IMR-90 (cell line): ENCODE measurements around the gene PHF5A. TPM values are rescaled to one million over a fixed set of nuclear protein-coding genes. Genes with fewer than 3 reads are reported as not detected.
A peak's percentile ranks its signal among the peaks of the same experiment; 100 is the strongest.

ENCODE experiments used
- ATAC-seq: fragments of 200-7000 bp; cut with Tn5 transposase; 2 replicates; pipeline ENCODE4 v1.9.1; 2020; ENCODE audit warnings: low read depth, mild to moderate bottlenecking, moderate library complexity
- BruUV-seq: library from RNA; stranded (reverse); fragments of 400-500 nt; replicated peaks from 2 replicates; lab custom pipeline; 2021; lab: Mats Ljungman, UMichigan
- CTCF ChIA-PET: fragments of 300-600 bp; formaldehyde crosslinking; extraction: SDS; loops from one replicate; lab custom pipeline; 2021; ENCODE audit warnings: antibody characterized with exemption; lab: Yijun Ruan, JAX
- POLR2A ChIA-PET: fragments of 300-600 bp; sonication (Branson Sonifier 250); formaldehyde crosslinking; loops from one replicate; lab custom pipeline; 2022; ENCODE audit warnings: antibody characterized with exemption; ENCODE audit not compliant: unreplicated experiment; lab: Charles Lee
- DNase-seq: peaks from one replicate; pipeline ENCODE4 v3.0.0; 2013
- H2AFZ ChIP-seq: replicated peaks from 2 replicates; pipeline ENCODE3; 2013; ENCODE audit warnings: low read length, mild to moderate bottlenecking; ENCODE audit not compliant: poor library complexity
- H2AK5ac ChIP-seq: 2 replicates; pipeline ENCODE4 v1.6.1; 2013; ENCODE audit warnings: low read depth, low read length, inconsistent platforms
- H2AK9ac ChIP-seq: replicated peaks from 2 replicates; pipeline ENCODE3; 2013; ENCODE audit warnings: mild to moderate bottlenecking, low read depth, low read length, moderate library complexity; ENCODE audit not compliant: poor library complexity
- H2BK120ac ChIP-seq: 2 replicates; pipeline ENCODE4 v1.6.1; 2013; ENCODE audit warnings: low read depth, low read length, inconsistent platforms
- H2BK15ac ChIP-seq: 3 replicates; pipeline ENCODE4 v1.6.1; 2013; ENCODE audit warnings: low read depth, low read length, inconsistent platforms
- H2BK20ac ChIP-seq: 2 replicates; pipeline ENCODE4 v1.6.1; 2013; ENCODE audit warnings: low read depth, mild to moderate bottlenecking, inconsistent platforms, low read length, moderate library complexity
- H2BK5ac ChIP-seq: 2 replicates; pipeline ENCODE4 v1.6.1; 2013; ENCODE audit warnings: mild to moderate bottlenecking, low read depth, low read length, inconsistent platforms; ENCODE audit not compliant: poor library complexity, severe bottlenecking
- H3K14ac ChIP-seq: replicated peaks from 2 replicates; pipeline ENCODE4 v1.6.1; 2013; ENCODE audit warnings: low read depth, low read length, inconsistent platforms
- H3K18ac ChIP-seq: 2 replicates; pipeline ENCODE4 v1.6.1; 2013; ENCODE audit warnings: low read depth, low read length, control low read depth
- H3K23ac ChIP-seq: 2 replicates; pipeline ENCODE4 v1.6.1; 2013; ENCODE audit warnings: low read depth, low read length, inconsistent platforms
- H3K27ac ChIP-seq: 2 replicates; pipeline ENCODE4 v1.5.1; 2013; ENCODE audit warnings: mild to moderate bottlenecking, control low read depth, low read length; ENCODE audit not compliant: insufficient read depth
- H3K27me3 ChIP-seq: 2 replicates; pipeline ENCODE4 v1.6.1; 2013; ENCODE audit warnings: low read length; ENCODE audit not compliant: control insufficient read depth, insufficient read depth
- H3K36me3 ChIP-seq: 2 replicates; pipeline ENCODE4 v1.6.1; 2013; ENCODE audit warnings: low read length, mixed read lengths; ENCODE audit not compliant: control insufficient read depth, insufficient read depth
- H3K4ac ChIP-seq: 2 replicates; pipeline ENCODE4 v1.6.1; 2013; ENCODE audit warnings: low read depth, low read length, inconsistent platforms
- H3K4me1 ChIP-seq: 2 replicates; pipeline ENCODE4 v1.6.1; 2013; ENCODE audit warnings: low read length, mixed read lengths; ENCODE audit not compliant: control insufficient read depth, insufficient read depth
- H3K4me2 ChIP-seq: 2 replicates; pipeline ENCODE4 v1.6.1; 2013; ENCODE audit warnings: low read depth, mild to moderate bottlenecking, control low read depth, low read length, moderate library complexity
- H3K4me3 ChIP-seq: 2 replicates; pipeline ENCODE4 v1.5.1; 2013; ENCODE audit warnings: low read depth, mild to moderate bottlenecking, control low read depth, low read length, moderate library complexity; ENCODE audit not compliant: insufficient read depth
- H3K56ac ChIP-seq: 2 replicates; pipeline ENCODE4 v1.6.1; 2013; ENCODE audit warnings: low read length, inconsistent platforms; ENCODE audit not compliant: insufficient read depth; ENCODE audit errors: extremely low read depth
- H3K79me1 ChIP-seq, 2 experiments: 2 replicates each; pipeline ENCODE4 v1.6.1; 2013; ENCODE audit warnings: low read length in 2 of 2, inconsistent platforms in 1 of 2, low read depth in 1 of 2
- H3K9ac ChIP-seq: 2 replicates; pipeline ENCODE4 v1.6.1; 2013; ENCODE audit warnings: low read depth, low read length, control low read depth
- H3K9me1 ChIP-seq: 2 replicates; pipeline ENCODE4 v1.6.1; 2013; ENCODE audit warnings: low read length, inconsistent platforms; ENCODE audit not compliant: insufficient read depth
- H3K9me3 ChIP-seq: 2 replicates; pipeline ENCODE4 v1.6.1; 2013; ENCODE audit warnings: low read length; ENCODE audit not compliant: control insufficient read depth, insufficient read depth
- H4K20me1 ChIP-seq: 2 replicates; pipeline ENCODE4 v1.6.1; 2013; ENCODE audit warnings: low read length, inconsistent platforms; ENCODE audit not compliant: insufficient read depth
- H4K5ac ChIP-seq: 2 replicates; pipeline ENCODE4 v1.6.1; 2013; ENCODE audit warnings: mild to moderate bottlenecking, low read depth, low read length, control low read depth
- H4K8ac ChIP-seq, 2 experiments: 2 replicates each; pipeline ENCODE4 v1.6.1; 2013; ENCODE audit warnings: low read depth in 2 of 2, low read length in 2 of 2, control low read depth in 1 of 2, inconsistent platforms in 1 of 2
- H4K91ac ChIP-seq: 2 replicates; pipeline ENCODE4 v1.6.1; 2013; ENCODE audit warnings: low read depth, low read length, inconsistent platforms; ENCODE audit not compliant: insufficient read depth
- BHLHE40 ChIP-seq: fragments of 150-350 bp; IDR thresholded peaks from 2 replicates; pipeline ENCODE4 v1.6.1; 2016; ENCODE audit warnings: mild to moderate bottlenecking, low read depth, low read length
- CEBPB ChIP-seq: IDR thresholded peaks from 2 replicates; pipeline ENCODE4 v1.6.1; 2012; ENCODE audit warnings: low read depth, low read length, improper control_type of control experiment
- CHD1 ChIP-seq: IDR thresholded peaks from 2 replicates; pipeline ENCODE4 v1.6.1; 2012; ENCODE audit warnings: low read depth, low read length, improper control_type of control experiment
- FOS ChIP-seq: fragments of 150-350 bp; IDR thresholded peaks from 2 replicates; pipeline ENCODE4 v1.6.1; 2016; ENCODE audit warnings: low read depth, low read length
- MAFK ChIP-seq: IDR thresholded peaks from 2 replicates; pipeline ENCODE4 v1.6.1; 2012; ENCODE audit warnings: low read depth, low read length, improper control_type of control experiment
- MAZ ChIP-seq: IDR thresholded peaks from 2 replicates; pipeline ENCODE4 v1.6.1; 2012; ENCODE audit warnings: low read depth, mild to moderate bottlenecking, low read length, improper control_type of control experiment, moderate library complexity, borderline replicate concordance
- MXI1 ChIP-seq: IDR thresholded peaks from 2 replicates; pipeline ENCODE4 v1.6.1; 2012; ENCODE audit warnings: low read depth, mild to moderate bottlenecking, low read length, moderate library complexity, borderline replicate concordance
- NFE2L2 ChIP-seq: fragments of 150-350 bp; IDR thresholded peaks from 2 replicates; pipeline ENCODE4 v1.6.1; 2016; ENCODE audit warnings: low read depth, mild to moderate bottlenecking, low read length
- POLR2A ChIP-seq: IDR thresholded peaks from 2 replicates; pipeline ENCODE4 v1.6.1; 2012; ENCODE audit warnings: mild to moderate bottlenecking, low read depth, low read length
- RAD21 ChIP-seq: IDR thresholded peaks from 2 replicates; pipeline ENCODE4 v1.6.1; 2012; ENCODE audit warnings: low read length, improper control_type of control experiment
- RCOR1 ChIP-seq: IDR thresholded peaks from 2 replicates; pipeline ENCODE4 v1.6.1; 2012; ENCODE audit warnings: mild to moderate bottlenecking, low read length, improper control_type of control experiment; ENCODE audit not compliant: insufficient replicate concordance
- RFX5 ChIP-seq: IDR thresholded peaks from 2 replicates; pipeline ENCODE4 v1.8.0; 2012; ENCODE audit warnings: low read depth, mild to moderate bottlenecking, low read length, moderate library complexity
- SMC3 ChIP-seq: fragments of 150-350 bp; IDR thresholded peaks from 2 replicates; pipeline ENCODE4 v1.6.1; 2016; ENCODE audit warnings: low read depth, mild to moderate bottlenecking, antibody characterized with exemption, low read length, moderate library complexity
- WGBS, 2 experiments: methylation state at CpG; one replicate each; pipeline versions ENCODE4 v1.1.5 to v1.1.7; 2013; ENCODE audit warnings: missing lambda C conversion rate in 2 of 2; ENCODE audit not compliant: insufficient read length in 1 of 2; ENCODE audit errors: extremely low coverage in 2 of 2; 5-methylcytosine and 5-hydroxymethylcytosine counted together
- dilution Hi-C: fragments of 300-500 bp; cut with HindIII; formaldehyde crosslinking; loops from one replicate; pipeline ENCODE4 v1.14.3; 2018; ENCODE audit warnings: low sequenced_read_pairs; ENCODE audit not compliant: unreplicated experiment
- in situ Hi-C: fragments of 300-500 bp; cut with MboI; formaldehyde crosslinking; loops from 3 replicates; pipeline ENCODE4 v1.14.3; 2019; ENCODE audit warnings: low sequenced_read_pairs, inconsistent platforms, mixed read lengths
- intact Hi-C: fragments of 100-400 bp; cut with micrococcal nuclease; formaldehyde crosslinking; loops from 2 replicates; pipeline ENCODE4 v1.10.0; 2022
- polyA plus RNA-seq, 3 experiments: library from polyadenylated mRNA; depleted of rRNA; stranded (reverse); fragments of >200 nt; gene quantifications; 2 replicates each; pipeline ENCODE4 v1.2.3, GENCODE V29; 2012; ENCODE audit warnings: low replicate concordance in 1 of 3
- total RNA-seq: library from RNA; depleted of rRNA; stranded (reverse); fragments of >200 nt; gene quantifications from 2 replicates; pipeline ENCODE4 v1.2.3, GENCODE V29; 2012
- TF ChIP-seq, protein P1 (sequence below): conservative IDR thresholded peaks from 2 replicates; pipeline ENCODE4 v1.5.1; 2012; ENCODE audit warnings: mild to moderate bottlenecking, low read depth, low read length, improper control_type of control experiment
- TF ChIP-seq, protein P2 (sequence below): fragments of 150-350 bp; IDR thresholded peaks from 2 replicates; pipeline ENCODE4 v1.6.1; 2017; ENCODE audit warnings: mild to moderate bottlenecking, antibody characterized with exemption, low read length, low read depth

Gene PHF5A
- total and polyA plus RNA-seq, 2 of the 4 experiments (the other 2 are of a cell fraction), result 50.9 to 54.9 TPM

- no TSS peak for BruUV-seq
- Histone ChIP-seq H2AK5ac (peak within 1 kb of the TSS; percentile 96), H3K56ac (peak within 1 kb of the TSS; percentile 93), H2BK120ac (peak within 1 kb of the TSS; percentile 45; the same call in 1 of the 2 replicates), H4K91ac (peak within 1 kb of the TSS; percentile 90), H2BK5ac (peak within 1 kb of the TSS; percentile 88), H3K9me3 (no peaks in the 10 kb centered on the region), H3K36me3 (peaks cover 5% of the 10 kb centered on the region), H2AFZ (peak within 1 kb of the TSS; percentile 90), H3K4ac (peak within 1 kb of the TSS; percentile 93), H2BK20ac (no peak within 1 kb of the TSS; the same call in 1 of the 2 replicates), H3K79me1 (peaks cover 13 to 36% of the 10 kb centered on the region in 2 experiments), H2BK15ac (peak within 1 kb of the TSS; percentile 25; the same call in 1 of the 3 replicates), H3K4me3 (peak within 1 kb of the TSS; percentile 97), H3K18ac (peak within 1 kb of the TSS; percentile 75), H3K14ac (peak within 1 kb of the TSS; percentile 95), H3K4me1 (peaks cover 3% of the 10 kb centered on the region), H2AK9ac (peak within 1 kb of the TSS; percentile 99), H4K8ac (peak within 1 kb of the TSS; percentile 76 to 78), H3K27ac (peak within 1 kb of the TSS; percentile 97), H4K5ac (peak within 1 kb of the TSS; percentile 56), H3K4me2 (peak within 1 kb of the TSS; percentile 88), H3K23ac (peak within 1 kb of the TSS; percentile 97), H3K27me3 (no peaks in the 10 kb centered on the region), H3K9me1 (peaks cover 12% of the 10 kb centered on the region), H4K20me1 (peaks cover 36% of the 10 kb centered on the region), H3K9ac (peak within 1 kb of the TSS; percentile 93)
- ChIA-PET CTCF (interaction anchor here (1.0 kb wide), 1 partner anchor 44 kb away, joined by 3 read pairs; no protein-coding TSS in a partner anchor), POLR2A (interaction anchor here (0.6 to 1.4 kb wide), 2 partner anchors 22 to 43 kb away, joined by 3 read pairs; partner anchors contain the start of gene PHF5A)
- TF ChIP-seq RCOR1 (peak; percentile 10), MAZ (peak; percentile 99), MXI1 (peak; percentile 87; the same call in 1 of the 2 replicates), CEBPB (no peak), SMC3 (0 out of 2 replicates have a peak, but pooled peaks have one; percentile 5), POLR2A (peak; percentile 99), RFX5 (0 out of 2 replicates have a peak, but pooled peaks have one; percentile 25), FOS (no peak; the same call in 1 of the 2 replicates), CHD1 (no peak), RAD21 (peak; percentile 29; the same call in 1 of the 2 replicates), NFE2L2 (no peak), BHLHE40 (peak; percentile 58; the same call in 1 of the 2 replicates), MAFK (no peak)
- TF ChIP-seq, protein P1, sequence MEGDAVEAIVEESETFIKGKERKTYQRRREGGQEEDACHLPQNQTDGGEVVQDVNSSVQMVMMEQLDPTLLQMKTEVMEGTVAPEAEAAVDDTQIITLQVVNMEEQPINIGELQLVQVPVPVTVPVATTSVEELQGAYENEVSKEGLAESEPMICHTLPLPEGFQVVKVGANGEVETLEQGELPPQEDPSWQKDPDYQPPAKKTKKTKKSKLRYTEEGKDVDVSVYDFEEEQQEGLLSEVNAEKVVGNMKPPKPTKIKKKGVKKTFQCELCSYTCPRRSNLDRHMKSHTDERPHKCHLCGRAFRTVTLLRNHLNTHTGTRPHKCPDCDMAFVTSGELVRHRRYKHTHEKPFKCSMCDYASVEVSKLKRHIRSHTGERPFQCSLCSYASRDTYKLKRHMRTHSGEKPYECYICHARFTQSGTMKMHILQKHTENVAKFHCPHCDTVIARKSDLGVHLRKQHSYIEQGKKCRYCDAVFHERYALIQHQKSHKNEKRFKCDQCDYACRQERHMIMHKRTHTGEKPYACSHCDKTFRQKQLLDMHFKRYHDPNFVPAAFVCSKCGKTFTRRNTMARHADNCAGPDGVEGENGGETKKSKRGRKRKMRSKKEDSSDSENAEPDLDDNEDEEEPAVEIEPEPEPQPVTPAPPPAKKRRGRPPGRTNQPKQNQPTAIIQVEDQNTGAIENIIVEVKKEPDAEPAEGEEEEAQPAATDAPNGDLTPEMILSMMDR, result no peak
- TF ChIP-seq, protein P2, sequence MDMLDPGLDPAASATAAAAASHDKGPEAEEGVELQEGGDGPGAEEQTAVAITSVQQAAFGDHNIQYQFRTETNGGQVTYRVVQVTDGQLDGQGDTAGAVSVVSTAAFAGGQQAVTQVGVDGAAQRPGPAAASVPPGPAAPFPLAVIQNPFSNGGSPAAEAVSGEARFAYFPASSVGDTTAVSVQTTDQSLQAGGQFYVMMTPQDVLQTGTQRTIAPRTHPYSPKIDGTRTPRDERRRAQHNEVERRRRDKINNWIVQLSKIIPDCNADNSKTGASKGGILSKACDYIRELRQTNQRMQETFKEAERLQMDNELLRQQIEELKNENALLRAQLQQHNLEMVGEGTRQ, result peak; percentile 27; the same call in 1 of the 2 replicates
- peak; percentile 63 for ATAC-seq
- dilution Hi-C loops (no loop called here), intact Hi-C loops (loop anchor here (1.0 to 2.0 kb wide), 4 partner anchors 66 to 162 kb away; partner anchors contain the start of gene TEF), in situ Hi-C loops (no loop called here)
- WGBS, 2 experiments, result 1% methylated on average over 32 of the region's 85 CpGs; no CpG with 5 or more reads in 1 of the 2 experiments
- DNase-seq, result peak; percentile 95
Observed at GRCh38 chr22:41446639-41447434, 21.7 kb downstream of the PHF5A start, which contains the start of gene TOB2. TSS of gene TOB2 (minus strand) at chr22:41446801. CDS start at chr22:41437345, 9,456 bp downstream.
